GM12874 (cell line): ENCODE results near the gene ASRGL1.

Experiments
- CTCF ChIP-seq: IDR thresholded peaks from 2 replicates; pipeline ENCODE4 v1.5.1; 2011; ENCODE audit warnings: low read depth, mild to moderate bottlenecking, control low read depth, low read length, moderate library complexity; ENCODE audit not compliant: insufficient read depth

The ASRGL1 gene

GRCh38 chr11:62322524-62322923 lies 14.7 kb upstream of the ASRGL1 start:
- TF ChIP-seq CTCF, result no peak

GRCh38 chr11:62324731-62325556 lies 12.3 kb upstream of the ASRGL1 start:
- TF ChIP-seq CTCF, result peak; percentile 93

GRCh38 chr11:62333768-62334167 lies 3.5 kb upstream of the ASRGL1 start:
- no peak for TF ChIP-seq CTCF

DNA sequence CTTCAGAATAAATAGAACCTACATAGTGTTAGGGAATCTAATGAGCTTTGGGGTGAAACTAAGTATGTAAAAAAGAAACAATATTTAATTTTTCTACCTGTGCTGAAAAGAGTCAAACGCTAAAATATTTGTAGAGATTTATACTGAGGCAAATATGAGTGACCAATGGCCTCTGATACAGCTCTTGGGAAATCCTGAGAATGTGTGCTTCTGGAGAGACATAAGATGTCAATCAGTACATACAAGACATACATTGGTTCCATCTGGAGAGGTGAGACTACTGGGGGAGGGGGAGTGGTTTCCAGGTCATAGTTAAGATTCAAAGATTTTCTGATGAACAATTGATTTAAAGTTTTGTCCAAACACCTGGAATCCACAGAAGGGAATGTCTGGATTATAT lies 970 bp downstream of the ASRGL1 start:
- no peak for TF ChIP-seq CTCF

GRCh38 chr11:62340269-62340901 lies 3.1 kb downstream of the ASRGL1 start:
- peak; percentile 68 for TF ChIP-seq CTCF

DNA sequence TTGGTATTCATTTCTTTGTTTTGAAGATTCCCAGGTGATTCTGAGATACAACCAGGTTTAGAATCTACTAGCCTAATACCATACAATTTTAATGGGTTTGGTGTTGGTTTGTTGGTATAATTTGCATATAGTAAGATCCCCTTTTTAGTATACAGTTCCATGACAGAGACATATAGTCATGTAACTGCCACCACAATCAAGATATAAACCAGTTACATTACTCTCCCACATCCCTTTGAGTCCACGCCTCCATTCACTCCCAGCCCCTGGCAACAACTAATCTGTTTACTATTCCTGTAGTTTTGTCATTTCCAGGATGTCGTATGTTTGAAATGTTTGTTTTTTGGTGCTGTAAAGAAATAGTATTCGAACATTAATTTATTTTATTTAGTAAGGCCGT lies 4.3 kb downstream of the ASRGL1 start:
- TF ChIP-seq CTCF, result no peak

DNA sequence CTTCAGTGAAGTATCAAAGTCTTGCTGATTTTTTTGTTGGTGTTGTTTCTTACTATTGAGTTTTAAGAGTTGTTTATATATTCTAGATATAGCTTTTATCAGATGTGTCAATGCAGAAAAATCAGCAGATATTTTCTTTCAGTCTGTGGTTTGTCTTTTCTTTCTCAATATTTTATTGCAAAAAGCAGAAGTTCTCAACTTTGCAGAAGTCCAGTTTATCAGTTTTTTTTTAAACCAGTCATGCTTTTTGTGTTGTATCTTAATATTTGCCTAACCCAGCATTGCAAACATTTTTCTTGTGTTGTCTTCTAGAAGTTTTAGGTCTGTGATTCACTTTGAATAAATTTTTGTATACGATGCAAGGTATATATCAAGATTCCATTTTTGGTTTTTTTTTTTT lies 7.0 kb downstream of the ASRGL1 start:
- TF ChIP-seq CTCF, result no peak
